Stimulated activated CD8-positive, alpha-beta memory T cell treated with anti-CD3 and anti-CD28 coated beads, Interleukin-2, amount 100 ng/mL, for 1 hour (primary cell): ENCODE measurements around the gene CASK.
A peak's percentile ranks its signal among the peaks of the same experiment; 100 is the strongest.
"Not testable (repeated sequence)": the region's sequence is repeated elsewhere in the genome, so short reads cannot be mapped to it uniquely, and the experiment has no call there.

ENCODE experiments used
- DNase-seq, 2 donors: peaks; one replicate each; pipeline ENCODE4 v3.0.0-alpha.2; 2020; ENCODE audit warnings: low read depth in 2 of 2

CASK gene

DNA sequence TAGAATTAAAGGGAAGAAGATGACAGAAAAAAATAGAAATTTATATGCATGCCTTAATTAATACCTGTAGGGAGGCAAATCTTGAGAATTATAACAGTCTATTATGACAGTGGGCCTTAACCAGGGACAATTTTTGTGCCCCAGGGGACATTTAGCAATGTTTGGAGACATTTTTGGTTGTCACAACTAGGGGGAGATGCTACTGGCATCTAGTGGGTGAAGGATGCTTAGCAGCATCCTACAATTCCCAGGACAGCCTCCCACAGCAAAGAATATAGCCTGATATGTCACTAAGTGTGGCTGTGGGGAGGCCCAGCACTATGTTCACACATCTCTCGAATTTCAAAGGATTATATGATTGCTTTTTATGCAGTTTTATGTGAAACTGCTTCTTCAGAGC, 188.8 kb downstream of the CASK start:
- no peak for DNase-seq

DNA sequence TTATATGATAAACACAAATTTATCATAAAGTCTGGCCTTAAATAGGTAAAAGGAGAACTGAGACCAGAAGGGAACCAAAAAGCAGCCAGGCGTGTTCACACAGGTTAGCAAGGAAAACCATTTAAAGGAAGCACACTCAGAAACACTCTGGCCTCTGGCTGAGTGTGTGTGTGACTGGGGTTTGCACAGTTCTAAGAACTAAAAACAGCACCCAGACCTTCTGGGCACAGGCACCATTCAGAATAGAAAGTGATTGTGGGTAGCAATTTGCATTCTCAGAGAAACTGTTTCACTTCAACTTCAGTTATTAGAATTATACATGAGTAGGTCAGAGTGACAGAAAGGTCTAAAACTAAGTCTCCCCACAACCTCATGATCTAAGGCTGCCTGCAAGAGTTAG, 189.4 kb downstream of the CASK start:
- DNase-seq: no peak

DNA sequence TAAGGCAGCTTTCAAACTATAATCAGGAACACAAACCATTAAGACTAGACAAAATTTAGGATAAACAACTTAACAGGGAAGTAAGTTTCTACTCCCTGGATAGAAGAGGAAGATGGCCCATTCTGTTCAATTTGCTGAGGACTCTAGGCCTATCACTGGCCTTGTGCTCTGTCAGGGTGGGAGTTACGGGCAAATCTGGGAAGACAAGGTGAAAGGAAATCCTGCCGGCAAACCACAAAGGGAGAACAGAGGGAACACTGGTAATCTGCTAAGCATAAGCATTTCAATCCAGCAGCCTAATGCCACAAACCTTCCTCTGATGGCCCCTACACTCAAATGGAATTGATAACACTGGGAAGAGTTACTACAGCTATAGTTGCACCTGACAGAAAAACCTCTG, 191.1 kb downstream of the CASK start:
- no peak for DNase-seq

DNA sequence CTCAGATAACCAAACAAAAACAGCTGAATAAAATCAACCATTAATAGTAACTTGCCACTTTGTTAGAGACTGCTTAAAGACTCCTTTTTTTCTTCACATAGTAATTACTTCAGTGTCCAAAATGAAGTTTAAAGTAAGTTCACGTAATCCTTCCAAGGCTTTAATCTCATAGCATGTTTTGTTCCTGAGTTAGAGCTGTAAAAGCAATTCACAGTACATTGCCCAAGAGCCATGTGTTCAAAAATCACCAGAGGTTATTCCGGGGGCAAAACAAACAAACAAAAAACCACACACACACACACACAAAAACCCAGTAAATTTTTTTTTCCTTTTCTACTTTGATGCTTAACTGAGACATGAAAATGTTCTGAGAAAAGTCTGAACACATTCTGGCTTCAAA, 193.3 kb downstream of the CASK start:
- no peak for DNase-seq

DNA sequence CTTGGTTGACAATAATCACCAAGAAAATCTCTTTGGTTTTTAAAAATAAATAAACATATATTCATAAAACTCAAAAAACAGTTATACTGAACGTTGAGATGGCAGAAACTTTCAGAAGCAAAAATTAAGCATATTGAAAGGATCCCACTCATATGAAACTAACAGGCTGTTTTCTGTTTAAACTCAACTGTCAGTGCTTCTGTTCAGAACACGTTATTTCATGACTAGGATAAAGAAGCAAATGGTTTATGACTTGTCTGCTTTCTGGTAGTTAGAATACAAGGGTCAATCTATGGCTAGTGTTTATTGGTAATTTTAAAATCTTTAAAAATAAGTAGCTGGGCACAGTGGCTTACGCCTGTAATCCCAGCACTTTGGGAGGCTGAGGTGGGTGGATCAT, 195.2 kb downstream of the CASK start:
- DNase-seq: no peak

DNA sequence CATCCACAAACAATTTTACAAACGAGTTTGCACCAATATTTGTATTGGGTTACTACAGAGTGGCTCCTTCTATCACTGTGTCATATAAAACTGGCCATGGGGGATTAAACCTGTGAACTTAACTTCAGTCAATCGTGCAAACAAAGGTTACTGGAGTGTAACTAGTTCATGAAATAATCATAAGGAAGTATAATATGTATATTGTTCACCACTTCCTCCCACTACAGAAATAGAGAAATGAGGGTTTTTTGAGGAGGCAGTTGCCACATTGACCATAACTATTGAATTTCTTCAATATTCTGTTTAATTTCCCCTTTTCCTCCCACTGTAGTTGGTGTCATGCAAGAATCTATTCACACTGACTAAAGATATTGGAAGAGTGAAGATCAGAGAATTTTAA, 199.5 kb downstream of the CASK start, which contains the start of gene GPR82:
TSS of gene GPR82 (plus strand) at position 356 of the 400 bp plus-strand sequence. CDS start 2,846 bp downstream, outside the sequence.
- DNase-seq: no peak

DNA sequence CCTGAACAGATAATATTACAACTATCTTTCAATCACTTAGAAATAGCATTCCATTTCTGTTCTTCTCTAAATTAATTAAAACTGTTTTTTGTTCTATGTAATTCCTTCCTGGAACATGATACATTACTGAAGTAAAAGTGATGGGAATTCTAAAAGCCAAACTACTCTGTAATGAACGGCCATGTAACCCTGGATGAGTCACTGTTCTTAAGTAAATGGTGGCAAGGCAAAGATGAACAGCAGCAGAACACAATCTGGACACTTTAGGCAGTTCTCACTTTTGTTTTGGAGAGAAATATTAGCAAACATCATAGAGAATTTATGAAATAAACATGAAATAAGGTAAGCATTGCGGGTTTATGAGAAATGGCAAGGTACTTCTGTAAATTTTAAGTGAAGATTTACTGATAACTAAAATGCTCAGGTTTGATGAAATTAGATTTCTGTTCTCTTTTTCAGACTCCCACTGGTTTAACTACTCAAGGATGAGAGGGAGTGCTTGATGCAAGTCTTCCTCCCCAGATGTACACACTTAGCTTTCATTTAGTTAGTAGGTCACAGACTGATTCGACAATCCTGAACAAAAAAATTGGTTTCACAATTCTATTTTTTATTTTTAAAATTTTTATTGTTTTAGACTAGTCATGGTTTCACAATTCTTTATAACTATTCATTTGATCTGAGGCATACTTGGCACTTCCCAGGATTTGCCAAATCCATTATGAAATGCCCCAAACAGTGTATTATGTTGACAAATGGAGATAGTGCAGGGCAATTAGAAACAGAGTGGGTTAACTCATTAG, 200.3 kb downstream of the CASK start:
- no peak for DNase-seq

DNA sequence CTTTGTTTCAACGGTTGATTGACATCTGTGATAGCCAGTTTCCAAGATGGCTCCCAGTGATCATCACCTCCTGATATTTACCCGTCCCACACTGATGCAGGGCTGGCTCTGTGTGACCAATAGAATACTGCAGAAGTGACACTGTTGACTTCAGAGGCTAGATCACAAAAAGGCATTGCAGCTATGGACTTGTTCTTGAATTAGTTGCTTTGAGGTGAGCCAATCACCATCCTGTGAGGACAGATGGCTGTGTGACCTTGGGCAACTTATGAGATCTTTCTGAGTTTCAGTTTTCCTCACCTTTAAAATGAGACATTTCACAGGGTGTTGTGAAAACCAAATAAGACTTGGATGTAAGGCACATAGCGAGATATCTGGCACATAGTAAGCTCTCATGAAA, 201.1 kb downstream of the CASK start:
- DNase-seq: no peak

DNA sequence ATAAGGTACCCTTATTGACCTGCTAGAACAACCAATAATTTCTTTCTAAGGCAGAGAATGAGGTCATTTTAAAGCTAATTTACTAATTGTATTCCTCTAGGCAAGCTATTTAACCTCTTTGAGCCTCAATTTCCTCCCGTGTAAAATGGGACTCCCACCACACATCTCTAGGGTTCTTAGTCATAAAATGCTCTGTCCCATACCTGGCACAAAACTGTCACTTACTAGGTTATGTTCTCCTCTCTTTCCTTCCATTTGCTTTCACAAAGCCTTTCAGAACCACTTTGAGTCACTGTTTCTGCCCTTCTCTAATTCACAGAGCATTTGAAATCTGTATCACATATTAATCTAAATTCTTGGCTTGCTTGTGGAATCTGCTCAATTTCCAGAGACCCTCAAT, 201.8 kb downstream of the CASK start:
- DNase-seq: no peak

DNA sequence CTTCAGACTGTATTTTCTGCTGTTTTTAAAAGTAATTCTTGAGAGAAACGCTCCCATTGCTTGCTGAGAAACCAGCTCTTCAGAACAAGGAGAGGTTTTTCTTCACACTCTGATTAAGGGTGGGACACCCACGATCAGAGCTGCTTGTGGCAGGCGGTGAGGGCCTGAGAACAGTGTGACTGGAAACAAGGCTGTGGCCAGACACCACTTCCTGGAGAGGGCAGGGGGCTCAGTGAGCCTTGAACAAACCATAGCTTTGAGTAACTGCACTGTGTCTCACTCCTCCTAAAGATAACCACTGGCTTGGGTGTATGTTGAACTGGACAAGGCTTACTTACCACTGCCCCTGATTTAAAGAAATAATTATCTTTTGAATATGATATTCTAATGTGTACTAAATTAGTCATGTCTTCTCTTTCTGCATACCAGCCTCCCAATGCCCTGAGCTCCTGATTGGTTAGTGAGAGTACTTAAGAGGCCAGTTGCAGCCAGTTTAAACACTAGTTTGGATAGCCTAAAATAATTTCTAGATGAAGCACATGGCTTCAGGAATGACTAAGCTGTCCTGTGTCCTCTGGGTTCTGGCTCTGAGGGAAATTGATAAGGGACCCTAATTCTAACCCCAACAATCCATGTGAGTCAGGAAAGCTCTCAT, 203.1 kb downstream of the CASK start:
- peak; percentile 17 to 18 for DNase-seq

DNA sequence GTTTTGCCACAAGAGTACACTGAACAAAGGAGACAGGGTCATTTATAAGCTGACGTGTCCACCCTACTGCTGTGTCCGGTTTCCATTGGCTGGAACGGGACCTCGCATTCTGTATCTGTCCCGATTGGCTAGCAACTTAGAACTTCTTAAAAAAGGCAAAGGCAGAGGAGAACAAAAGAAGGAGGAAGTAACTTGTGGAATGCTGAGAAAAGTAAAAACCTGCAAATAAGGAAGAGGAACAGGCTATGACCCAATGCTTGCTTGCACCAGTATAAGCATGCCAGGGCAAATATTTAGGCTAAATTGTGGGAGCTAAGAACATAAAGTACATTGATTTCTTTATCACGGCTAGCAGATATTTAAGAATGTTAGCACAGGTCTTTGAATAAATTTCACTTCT, 203.7 kb downstream of the CASK start:
- DNase-seq: not testable (repeated sequence)

DNA sequence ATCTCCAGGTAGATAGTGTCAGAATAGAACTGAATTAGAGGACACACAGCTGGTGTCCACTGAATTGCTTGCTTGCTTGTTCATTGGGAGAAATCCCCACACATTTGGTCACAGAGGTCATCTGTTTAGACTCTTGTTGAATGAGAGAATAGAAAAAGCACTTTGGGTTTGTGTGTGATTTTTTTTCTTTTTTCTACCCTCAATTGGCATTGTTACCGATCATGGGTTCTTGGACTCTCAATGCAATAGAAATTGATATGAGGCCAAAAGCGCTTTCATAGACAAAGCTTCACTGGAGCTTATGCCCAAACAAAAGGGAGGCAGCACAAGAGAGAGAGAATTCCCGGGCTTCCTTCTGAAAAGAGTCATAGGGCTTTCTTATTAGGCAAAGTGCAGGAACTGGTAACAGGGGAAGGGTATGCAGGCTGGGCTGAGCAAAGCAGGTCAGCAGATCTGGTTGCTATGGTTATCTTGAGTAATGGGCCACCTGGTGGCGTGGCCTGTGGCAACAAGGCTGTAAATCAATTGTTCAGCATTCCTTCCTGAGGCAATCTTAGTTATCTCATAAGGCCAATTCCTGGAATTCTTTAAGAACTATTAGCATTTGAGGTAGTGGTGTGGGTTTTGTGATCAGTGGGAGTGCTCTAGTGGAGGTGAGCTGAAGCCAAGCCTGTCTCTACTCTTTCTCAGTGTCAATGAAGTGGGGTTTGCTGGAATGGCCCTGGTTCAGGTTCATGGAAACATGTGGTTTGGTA, 204.7 kb downstream of the CASK start:
- DNase-seq: no peak

DNA sequence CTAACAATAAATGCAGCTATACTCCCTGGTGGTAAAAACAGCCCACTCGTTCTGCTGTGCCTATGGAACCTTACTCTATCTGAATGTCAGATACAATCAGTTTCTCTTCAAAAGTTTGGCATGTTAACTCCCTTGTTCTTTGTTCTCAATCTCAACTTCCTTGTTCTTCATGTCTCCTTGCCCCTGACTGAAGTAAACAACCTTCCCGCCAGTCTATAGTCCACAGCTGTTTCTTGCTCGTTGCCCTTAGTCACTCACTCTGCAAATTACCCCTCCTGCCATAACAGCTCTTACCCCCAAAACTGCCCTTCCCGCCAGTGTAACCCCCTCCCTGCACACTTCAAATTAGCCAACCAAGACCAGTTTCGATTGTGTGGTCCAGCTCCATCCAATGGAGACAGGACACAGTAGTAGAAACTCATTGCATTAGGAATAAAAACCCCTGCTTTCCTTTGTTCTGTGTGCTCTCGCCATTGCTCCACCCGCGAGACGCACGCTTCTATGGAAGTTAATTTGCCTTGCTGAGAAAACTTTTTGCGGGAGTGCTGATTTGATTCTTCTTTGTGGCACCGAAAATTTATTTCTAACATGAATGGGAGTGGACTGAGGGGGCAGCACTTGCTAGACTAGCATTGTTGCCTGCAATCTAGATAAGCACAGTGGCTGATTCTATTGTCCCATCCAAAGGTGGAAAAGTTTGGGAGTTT, 206.4 kb downstream of the CASK start:
- no peak for DNase-seq

DNA sequence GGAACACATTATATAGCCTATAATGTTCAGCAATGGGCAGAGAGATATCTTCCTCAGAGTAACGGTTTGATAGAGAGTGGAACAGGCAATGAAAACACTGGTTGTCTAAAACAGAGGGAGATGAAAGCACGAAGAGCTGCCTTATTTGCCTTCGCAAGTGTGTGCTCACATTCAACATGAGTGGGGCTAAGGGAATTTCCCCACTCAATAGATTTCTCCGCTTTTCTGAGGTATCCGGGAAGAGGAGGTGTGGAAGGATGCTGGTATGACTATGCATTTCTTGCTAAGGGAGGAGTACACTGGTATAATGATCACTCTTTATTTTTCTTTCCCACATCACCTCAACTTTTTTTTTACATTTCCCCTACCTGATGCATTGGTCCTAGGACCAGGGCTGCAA, 207.1 kb downstream of the CASK start:
- no peak for DNase-seq

DNA sequence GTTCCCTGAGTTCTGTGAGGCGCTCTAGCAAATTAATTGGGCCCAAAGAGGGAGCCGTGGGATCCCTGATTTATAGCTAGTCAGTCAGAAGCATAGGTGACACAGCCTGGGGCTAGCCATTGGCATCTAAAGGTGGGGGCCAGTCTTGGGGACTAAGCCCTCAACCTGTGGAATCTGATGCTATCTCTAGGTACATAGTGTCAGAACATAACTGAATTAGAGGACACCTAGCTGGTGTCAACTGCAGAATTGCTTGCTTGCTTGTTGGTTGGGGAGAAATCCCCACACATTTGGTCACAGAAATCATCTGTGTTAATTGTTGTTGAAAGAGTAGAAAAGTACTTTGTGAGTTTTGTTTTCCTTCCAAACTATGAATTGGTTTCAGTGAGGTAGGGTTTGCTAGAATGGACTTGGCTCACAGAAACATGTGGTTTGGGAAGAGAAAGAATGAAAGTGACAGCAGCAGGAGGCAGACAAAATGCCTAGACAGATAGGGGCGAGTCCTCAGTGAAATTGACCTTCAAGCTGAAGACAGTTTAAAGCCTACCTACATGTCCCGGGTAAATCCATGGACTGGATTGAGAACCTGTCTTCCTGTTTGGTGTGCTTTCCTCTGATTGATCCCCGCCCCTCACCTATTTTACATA, 212.2 kb downstream of the CASK start:
- no peak for DNase-seq

DNA sequence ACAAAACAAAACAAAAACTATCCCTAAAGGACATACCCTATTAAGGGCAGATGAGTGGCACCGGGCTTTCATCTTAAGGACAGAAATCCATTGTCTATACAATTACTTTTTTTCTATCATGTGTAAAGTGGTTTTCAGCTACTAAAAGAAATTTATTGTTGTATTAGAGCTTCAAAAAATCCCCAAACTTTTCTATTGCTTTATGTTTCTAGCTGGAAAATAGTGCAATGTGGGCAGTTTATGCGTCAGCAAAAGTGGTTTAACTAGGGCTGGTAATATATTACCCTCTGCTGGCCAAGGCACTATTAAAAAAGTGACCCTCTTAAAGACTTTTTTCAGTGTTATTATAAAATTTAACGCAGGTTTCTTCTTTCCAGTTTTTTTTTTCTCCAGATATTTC, 214.9 kb downstream of the CASK start:
- DNase-seq: no peak

DNA sequence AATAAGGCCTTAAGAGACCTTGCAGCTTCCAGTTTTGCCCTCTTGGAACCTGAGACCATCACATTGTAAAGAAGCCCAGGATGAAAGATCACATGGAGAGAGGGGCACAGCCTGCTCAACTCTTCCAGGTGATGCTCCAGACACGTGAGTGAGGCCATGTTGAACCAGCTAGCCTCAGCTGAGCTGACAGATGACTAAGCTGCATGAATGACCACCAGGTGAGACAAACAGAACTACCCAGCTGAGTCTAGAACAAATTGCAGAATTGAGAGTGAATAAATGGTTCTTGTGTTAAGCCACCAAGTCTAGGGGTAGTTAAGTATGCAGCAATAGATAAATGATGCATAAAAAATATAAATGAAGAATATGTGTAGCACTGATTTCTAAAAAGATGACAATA, 216.1 kb downstream of the CASK start:
- no peak for DNase-seq

DNA sequence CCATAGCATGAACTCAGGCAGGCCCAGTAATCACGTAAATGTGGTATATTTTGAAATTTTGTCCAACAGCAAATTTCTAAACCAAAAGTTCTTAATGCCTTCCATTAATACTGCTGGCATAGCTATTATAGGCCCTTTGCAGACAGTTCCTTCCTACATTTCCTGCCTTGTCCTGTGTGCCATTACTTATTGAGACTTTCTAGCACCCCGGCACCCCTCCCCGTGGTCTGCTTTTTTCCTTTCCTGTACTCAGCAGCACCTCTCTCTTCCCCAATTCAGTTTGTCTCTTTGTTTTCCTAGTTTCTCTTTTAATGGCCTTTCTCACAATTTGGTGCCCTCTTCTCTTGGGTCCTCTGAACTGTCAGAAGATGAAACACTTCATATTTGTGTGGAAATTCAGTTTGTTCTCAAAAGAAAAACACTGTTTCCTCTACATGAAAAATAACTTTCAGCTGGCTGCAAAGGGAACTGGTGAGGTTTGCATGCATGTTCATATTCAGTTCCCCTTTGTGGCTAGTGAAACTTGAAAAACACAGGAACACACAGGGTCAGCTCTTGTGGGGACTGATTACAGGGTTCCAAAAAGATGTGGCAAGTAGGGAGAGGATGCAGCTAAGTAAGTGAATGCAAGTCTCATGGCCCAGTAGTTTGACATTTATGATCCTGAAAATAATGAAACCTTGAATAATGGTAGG, 217.5 kb downstream of the CASK start:
- no peak for DNase-seq

DNA sequence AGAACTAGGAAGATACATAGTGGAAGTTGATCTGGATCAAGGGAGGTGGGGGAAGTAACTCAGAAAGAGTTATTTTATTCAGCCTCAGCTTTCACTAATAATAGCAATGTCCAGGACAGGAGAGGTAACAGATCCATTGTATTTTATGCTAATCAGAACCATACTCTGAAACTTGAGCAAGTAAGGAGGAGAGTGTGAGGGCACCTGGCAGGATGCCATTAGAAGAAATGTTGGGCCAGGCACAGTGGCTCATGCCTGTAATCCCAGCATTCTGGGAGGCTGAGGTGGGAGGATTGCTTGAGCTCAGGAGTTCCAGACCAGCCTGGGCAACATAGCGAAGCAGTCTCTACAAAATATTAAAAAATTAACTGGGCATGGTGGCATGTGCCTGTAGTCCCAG, 218.3 kb downstream of the CASK start:
- no peak for DNase-seq

DNA sequence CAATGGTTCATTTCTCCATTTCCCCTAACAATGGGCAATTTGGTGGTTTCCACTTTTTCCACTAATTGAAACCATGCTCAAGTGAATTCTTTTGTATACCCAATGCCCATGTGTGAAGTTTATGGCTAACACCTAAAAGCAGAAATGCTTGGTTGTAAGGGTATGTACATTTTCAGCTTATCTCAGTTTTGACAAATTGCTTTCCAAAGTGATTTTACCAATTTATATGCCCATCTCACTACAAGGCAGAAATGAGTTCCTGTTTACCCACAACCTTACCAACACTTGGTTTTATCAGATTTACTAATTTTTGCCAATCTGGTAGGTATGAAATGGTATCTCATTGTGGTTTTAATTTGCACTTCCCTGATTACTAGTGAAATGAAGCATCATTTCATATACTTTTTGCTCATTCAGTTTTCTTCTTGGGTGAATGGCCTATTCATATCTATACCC, 219.8 kb downstream of the CASK start:
- no peak for DNase-seq

DNA sequence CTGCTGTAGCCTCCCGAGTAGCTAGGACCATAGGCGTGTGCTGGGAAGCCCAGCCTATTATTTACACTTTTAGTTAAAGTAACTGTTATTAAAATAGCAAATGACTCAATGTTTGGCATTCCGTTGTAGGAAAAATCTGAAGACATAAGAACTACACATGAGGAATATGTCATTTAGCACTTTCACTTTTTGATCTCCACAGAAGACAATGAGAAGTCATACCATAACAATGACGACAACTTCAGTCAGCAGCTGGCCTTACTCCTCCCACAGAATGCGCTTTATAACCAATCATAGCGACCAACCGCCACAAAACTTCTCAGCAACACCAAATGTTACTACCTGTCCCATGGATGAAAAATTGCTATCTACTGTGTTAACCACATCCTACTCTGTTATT, 227.9 kb downstream of the CASK start:
- no peak for DNase-seq
